Right lobe of liver (tissue), 6 donors: ENCODE data around the gene TAMM41. TPM values are rescaled to one million over a fixed set of nuclear protein-coding genes. Genes with fewer than 3 reads are reported as not detected.
A peak's percentile ranks its signal among the peaks of the same experiment; 100 is the strongest.

Experiments
- ATAC-seq, 4 donors: fragments of 200-7000 bp; cut with Tn5 transposase; one replicate each; pipeline ENCODE4 v1.9.1; 2020; ENCODE audit warnings: mild to moderate bottlenecking in 4 of 4, moderate library complexity in 4 of 4
- DNase-seq, 3 donors: peaks; one replicate each; pipeline ENCODE4 v3.0.0-alpha.2; 2020
- H3K27ac ChIP-seq, 3 donors: fragments of 200-600 bp; one replicate each; pipeline ENCODE4 v1.8.0; 2022
- H3K27me3 ChIP-seq, 2 donors: fragments of 200-600 bp; one replicate each; pipeline ENCODE4 v1.8.0; 2022
- H3K36me3 ChIP-seq, 4 donors: fragments of 200-600 bp; sonication (generic) in 1 of 4; one replicate each; pipeline versions ENCODE4 v1.5.1 to v1.8.0; 2017 to 2022; ENCODE audit warnings: control low read depth in 1 of 4
- H3K4me1 ChIP-seq, 4 donors: fragments of 200-600 bp; sonication (generic) in 1 of 4; one replicate each; pipeline versions ENCODE4 v1.5.1 to v1.8.0; 2017 to 2022; ENCODE audit warnings: control low read depth in 1 of 4
- H3K4me3 ChIP-seq, 3 donors: fragments of 200-600 bp; one replicate each; pipeline ENCODE4 v1.8.0; 2022
- H3K9me3 ChIP-seq, 4 donors: fragments of 200-600 bp; sonication (generic) in 1 of 4; one replicate each; pipeline versions ENCODE4 v1.5.1 to v1.8.0; 2017 to 2022; ENCODE audit warnings: control low read depth in 1 of 4
- CTCF ChIP-seq, 4 donors: fragments of 200-600 bp in 3 of 4; fragments of 450-650 bp in 1 of 4; IDR thresholded peaks; one replicate each; pipeline versions ENCODE4 v1.5.1 to v1.8.0; 2016 to 2022; ENCODE audit warnings: antibody characterized with exemption in 4 of 4, mild to moderate bottlenecking in 2 of 4
- POLR2A ChIP-seq: fragments of 450-650 bp; IDR thresholded peaks from one replicate; pipeline ENCODE4 v1.6.1; 2017; ENCODE audit warnings: antibody characterized with exemption, mild to moderate bottlenecking
- WGBS: methylation state at CpG from one replicate; pipeline ENCODE4 v1.1.6; 2018; ENCODE audit warnings: low coverage, low lambda C conversion rate; ENCODE audit not compliant: insufficient coverage; ENCODE audit errors: missing lambda C conversion rate; 5-methylcytosine and 5-hydroxymethylcytosine counted together
- intact Hi-C, 2 donors: fragments of 100-400 bp; cut with DNase I; formaldehyde crosslinking; loops; one replicate each; pipeline versions ENCODE4 v1.11.2 to v1.14.1; 2022
- total RNA-seq, 6 experiments: library from RNA; depleted of rRNA in 2 of 6; stranded (reverse); fragments of >200 nt in 2 of 6; fragmentation: NEBNext Ultra II Directional in 3 of 6; extraction: Animal tissue kit (Norgen Biotek cat#: 25700) in 3 of 6; gene quantifications; one replicate each; pipeline versions ENCODE4 v1.1.0 to v1.2.4, GENCODE V29; 2016 to 2023
- donor health status: DM: no; HTN: yes; CAD: no.
- donor health status: DM: no; HTN: no; CAD: no.
- donor health status: DM: no; HTN: no; CAD: no.
- donor health status: DM: no; HTN: yes; CAD: no.
- donor health status: DM: no; HTN: yes; CAD: no.

The TAMM41 gene
- total RNA-seq, 6 experiments from 2014 or later = 4.5 to 8.3 (median 7.0) TPM

- Histone ChIP-seq H3K4me1 (no peaks in the 10 kb centered on the region), H3K27ac (no peak overlapping the region), H3K9me3 (no peaks in the 10 kb centered on the region), H3K4me3 (no peak overlapping the region), H3K36me3 (peaks cover 0 to 37% (median 2%) of the 10 kb centered on the region in 4 donors), H3K27me3 (no peaks in the 10 kb centered on the region)
- WGBS = 92% methylated on average over 4 of the region's 4 CpGs
- TF ChIP-seq POLR2A (no peak), CTCF (IDR thresholded peaks at IDR 0.05) (no peak)
- DNase-seq (no peak), ATAC-seq (no peak)
- intact Hi-C loops = no loop called here
Observed at GRCh38 chr3:11815111-11815510, 31.6 kb downstream of the TAMM41 start.

GRCh38 chr3:11814663-11815062, 32.0 kb downstream of the TAMM41 start:
- peaks cover 0 to 41% (median 2%) of the 10 kb centered on the region in 4 donors for H3K36me3 ChIP-seq
- no peaks in the 10 kb centered on the region for H3K4me1 ChIP-seq
- no peak for ATAC-seq
- no peaks in the 10 kb centered on the region for H3K27me3 ChIP-seq
- DNase-seq = no peak
- TF ChIP-seq POLR2A (no peak), CTCF (IDR thresholded peaks at IDR 0.05) (no peak)
- H3K4me3 ChIP-seq = no peak overlapping the region
- H3K27ac ChIP-seq = no peak overlapping the region
- intact Hi-C loops = no loop called here
- no peaks in the 10 kb centered on the region for H3K9me3 ChIP-seq
- 90% methylated on average over 3 of the region's 6 CpGs for WGBS

GRCh38 chr3:11810276-11810675, 36.4 kb downstream of the TAMM41 start:
- H3K27me3 ChIP-seq = no peaks in the 10 kb centered on the region
- no peak overlapping the region for H3K4me3 ChIP-seq

GRCh38 chr3:11808231-11808630, 38.5 kb downstream of the TAMM41 start:
- no peaks in the 10 kb centered on the region for H3K27me3 ChIP-seq
- intact Hi-C loops = no loop called here
- no peaks in the 10 kb centered on the region for H3K9me3 ChIP-seq
- peak in 1 of 3 donors; percentile 44 for DNase-seq
- H3K27ac ChIP-seq = no peak overlapping the region
- H3K36me3 ChIP-seq = peaks cover 0 to 31% (median 3%) of the 10 kb centered on the region in 4 donors
- H3K4me3 ChIP-seq = no peak overlapping the region
- TF ChIP-seq POLR2A = no peak
- TF ChIP-seq CTCF (IDR thresholded peaks at IDR 0.05) = no peak
- ATAC-seq = peak; percentile 17 to 94 (median 44)
- no peaks in the 10 kb centered on the region for H3K4me1 ChIP-seq
- WGBS = 55% methylated on average over 7 of the region's 9 CpGs

More at GRCh38 chr3:11810276-11810675, 36.4 kb downstream of the TAMM41 start:
- TF ChIP-seq POLR2A (no peak), CTCF (IDR thresholded peaks at IDR 0.05) (no peak)
- Histone ChIP-seq H3K27ac (no peak overlapping the region), H3K4me1 (no peaks in the 10 kb centered on the region), H3K9me3 (no peaks in the 10 kb centered on the region), H3K36me3 (peaks cover 0 to 38% (median 3%) of the 10 kb centered on the region in 4 donors)
- no peak for DNase-seq
- WGBS = 76% methylated on average over 3 of the region's 3 CpGs
- ATAC-seq = no peak
- intact Hi-C loops = no loop called here

- Histone ChIP-seq H3K27ac (no peak overlapping the region), H3K27me3 (no peaks in the 10 kb centered on the region), H3K4me1 (no peaks in the 10 kb centered on the region), H3K4me3 (no peak overlapping the region), H3K9me3 (no peaks in the 10 kb centered on the region), H3K36me3 (peaks cover 0 to 31% (median 3%) of the 10 kb centered on the region in 4 donors)
- 92% methylated on average over 5 of the region's 5 CpGs for WGBS
- DNase-seq (no peak), ATAC-seq (no peak)
- intact Hi-C loops = no loop called here
- no peak for TF ChIP-seq CTCF (IDR thresholded peaks at IDR 0.05)
- no peak for TF ChIP-seq POLR2A
Observed at GRCh38 chr3:11807686-11808085, 39.0 kb downstream of the TAMM41 start.
